Activated CD4-positive, alpha-beta T cell treated with anti-CD3 and anti-CD28 coated beads, Interleukin-2, Interleukin-4, amounts not matched to agents 100 ng/mL and 50 ng/mL, durations not matched to agents 16 hours and 8 hours (primary cell): ENCODE measurements around the gene KCNG2.
"Not testable (repeated sequence)": the region's sequence is repeated elsewhere in the genome, so short reads cannot be mapped to it uniquely, and the experiment has no call there.

ENCODE experiments used
- DNase-seq: peaks from one replicate; pipeline ENCODE4 v3.0.0-alpha.2; 2020; ENCODE audit warnings: low spot score

The KCNG2 gene

GRCh38 chr18:79853303-79853992 is 55.7 kb downstream of the KCNG2 start:
- no peak for DNase-seq

GRCh38 chr18:79853993-79854364 is 56.2 kb downstream of the KCNG2 start:
- DNase-seq = no peak

- no peak for DNase-seq
Observed at GRCh38 chr18:79855147-79855933, 57.6 kb downstream of the KCNG2 start.

GRCh38 chr18:79856119-79857007 is 58.6 kb downstream of the KCNG2 start:
- no peak for DNase-seq

GRCh38 chr18:79857082-79857671 is 59.4 kb downstream of the KCNG2 start:
- no peak for DNase-seq

- DNase-seq = no peak
Observed at GRCh38 chr18:79859314-79859713, 61.6 kb downstream of the KCNG2 start.

- no peak for DNase-seq
Observed at GRCh38 chr18:79861687-79862086, 63.9 kb downstream of the KCNG2 start.

- DNase-seq = no peak
Observed at GRCh38 chr18:79862562-79862961, 64.8 kb downstream of the KCNG2 start.

GRCh38 chr18:79863161-79864005 is 65.6 kb downstream of the KCNG2 start:
- DNase-seq = no peak

GRCh38 chr18:79864006-79864725 is 66.4 kb downstream of the KCNG2 start:
- no peak for DNase-seq

GRCh38 chr18:79864955-79865354 is 67.2 kb downstream of the KCNG2 start:
- DNase-seq = not testable (repeated sequence)

- not testable (repeated sequence) for DNase-seq
Observed at GRCh38 chr18:79865951-79866350, 68.2 kb downstream of the KCNG2 start.

- DNase-seq = no peak
Observed at GRCh38 chr18:79866889-79867574, 69.3 kb downstream of the KCNG2 start.

- no peak for DNase-seq
Observed at GRCh38 chr18:79867666-79868065, 69.9 kb downstream of the KCNG2 start.

- no peak for DNase-seq
Observed at GRCh38 chr18:79868168-79868784, 70.5 kb downstream of the KCNG2 start.

- no peak for DNase-seq
Observed at GRCh38 chr18:79868811-79869541, 71.2 kb downstream of the KCNG2 start.

- DNase-seq = no peak
Observed at GRCh38 chr18:79869591-79870300, 72.0 kb downstream of the KCNG2 start.
